Measurements from ENCODE around the gene DDX41. TPM values are rescaled to one million over a fixed set of nuclear protein-coding genes. Genes with fewer than 3 reads are reported as not detected.
"Not testable (repeated sequence)": the region's sequence is repeated elsewhere in the genome, so short reads cannot be mapped to it uniquely, and the experiment has no call there.

Gene DDX41
- polyA plus RNA-seq, 3 donors, result 84.2 to 112 (median 107) TPM

DNA sequence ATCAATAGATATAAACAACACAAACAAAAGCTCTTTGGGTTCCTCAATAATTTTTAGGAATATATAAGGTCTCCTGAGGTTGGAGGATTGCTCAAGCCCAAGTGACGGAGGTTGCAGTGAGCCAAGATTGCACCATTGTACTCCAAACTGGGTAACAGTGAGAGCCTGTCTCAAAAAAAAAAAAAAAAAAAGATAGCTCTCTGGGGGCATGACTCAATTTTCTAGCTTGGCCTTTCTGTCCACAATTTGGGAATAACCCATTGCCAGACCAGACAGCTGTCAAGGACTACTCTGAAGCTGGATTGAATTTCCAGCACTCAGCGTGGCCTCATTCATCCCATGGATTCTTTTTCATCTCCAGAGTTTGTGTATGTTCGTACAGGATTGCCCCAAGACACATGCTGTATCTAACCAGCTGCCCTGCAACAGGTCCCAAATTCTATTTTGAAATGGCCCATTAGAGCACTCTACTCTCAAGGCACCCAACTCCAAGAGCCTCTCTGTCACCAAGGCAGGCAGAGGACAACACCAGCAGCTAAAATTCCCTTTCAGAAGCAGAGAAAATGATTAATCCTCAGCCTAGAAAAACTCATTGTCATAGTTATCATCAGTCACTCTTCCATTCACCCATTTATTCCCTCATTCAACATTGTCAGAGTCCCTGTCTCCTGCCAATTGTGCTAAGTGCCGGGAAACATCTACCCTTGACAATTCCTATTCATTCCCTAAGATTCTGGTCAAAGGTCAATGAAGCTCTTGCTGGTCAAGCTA, 28.9 kb upstream of the DDX41 start:
- no peak for DNase-seq (ENCODE audit: extremely low read depth in 1 of 11, low read depth in 9 of 11, low spot score in 4 of 11)

DNA sequence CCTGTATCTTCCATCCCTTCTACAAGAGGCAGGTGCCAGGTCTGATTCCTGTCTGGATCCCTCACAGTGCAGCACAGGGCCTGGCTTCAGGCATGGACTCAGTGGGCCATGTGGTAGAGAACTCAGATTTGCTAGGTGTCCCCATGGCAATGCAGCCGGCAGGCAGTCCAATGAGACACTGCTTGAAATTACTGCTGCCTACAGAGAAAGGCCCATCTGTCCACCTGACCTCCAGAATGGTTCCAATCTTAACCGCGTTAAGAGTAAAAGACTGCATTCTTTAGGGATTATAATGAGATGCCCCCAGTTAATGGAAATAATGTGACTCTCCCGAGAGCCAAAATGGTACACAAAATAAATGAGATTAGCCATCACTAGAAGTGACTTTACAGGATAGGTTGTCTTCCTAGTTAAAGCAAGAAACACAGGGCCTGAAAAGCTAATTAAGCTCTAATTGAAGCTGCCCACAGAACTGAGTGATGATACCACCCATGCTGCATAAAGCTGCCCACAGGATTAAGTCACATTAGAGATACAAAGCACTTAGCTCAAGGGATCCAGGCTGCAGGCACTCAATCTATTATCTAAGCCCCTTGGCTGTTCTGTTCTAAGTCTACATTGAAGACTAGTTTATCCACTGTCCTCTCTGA, 26.2 kb upstream of the DDX41 start:
- no peak for DNase-seq (ENCODE audit: extremely low read depth in 1 of 11, low read depth in 9 of 11, low spot score in 4 of 11)

DNA sequence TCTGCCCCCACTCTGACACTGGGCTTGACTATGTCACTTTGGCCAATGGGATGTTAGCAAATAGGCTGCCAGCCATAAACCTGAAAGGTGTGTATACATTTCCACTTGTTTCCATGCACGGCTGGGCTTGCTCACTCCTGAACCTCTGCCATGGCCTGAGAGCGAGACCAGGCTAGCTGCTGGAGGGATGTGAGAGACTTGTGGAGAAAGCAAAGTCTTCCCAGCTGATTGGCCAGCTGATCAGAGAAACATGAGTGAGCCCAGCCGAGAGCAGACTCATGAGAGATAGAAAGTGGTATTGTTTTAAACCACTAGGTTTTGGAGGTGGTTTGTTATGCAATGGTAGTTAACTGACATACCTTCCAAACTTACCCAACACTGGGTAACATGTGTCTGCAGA, 23.7 kb upstream of the DDX41 start:
- no peak for DNase-seq (ENCODE audit: extremely low read depth in 1 of 11, low read depth in 9 of 11, low spot score in 4 of 11)

DNA sequence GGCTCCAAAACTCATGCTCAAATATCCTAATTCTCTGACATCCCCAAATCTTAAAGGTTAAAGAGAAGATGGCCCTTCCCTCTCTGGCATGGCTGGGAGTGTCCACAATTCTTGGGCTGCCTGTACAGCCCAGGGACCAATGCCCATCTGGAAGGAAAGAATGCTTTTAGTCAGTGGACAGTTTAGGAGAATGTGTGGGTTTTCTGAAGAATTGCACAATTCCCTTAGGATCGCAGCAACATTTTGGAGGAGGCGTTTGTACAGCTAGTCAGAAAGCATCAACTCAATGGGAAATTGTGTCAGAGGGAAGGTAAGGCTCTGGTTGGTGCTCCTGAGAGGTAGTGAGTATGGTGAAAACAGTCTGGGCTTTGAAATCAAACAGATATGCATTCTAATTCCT, 22.6 kb upstream of the DDX41 start:
- DNase-seq (ENCODE audit: extremely low read depth in 1 of 11, low read depth in 9 of 11, low spot score in 4 of 11), result no peak

DNA sequence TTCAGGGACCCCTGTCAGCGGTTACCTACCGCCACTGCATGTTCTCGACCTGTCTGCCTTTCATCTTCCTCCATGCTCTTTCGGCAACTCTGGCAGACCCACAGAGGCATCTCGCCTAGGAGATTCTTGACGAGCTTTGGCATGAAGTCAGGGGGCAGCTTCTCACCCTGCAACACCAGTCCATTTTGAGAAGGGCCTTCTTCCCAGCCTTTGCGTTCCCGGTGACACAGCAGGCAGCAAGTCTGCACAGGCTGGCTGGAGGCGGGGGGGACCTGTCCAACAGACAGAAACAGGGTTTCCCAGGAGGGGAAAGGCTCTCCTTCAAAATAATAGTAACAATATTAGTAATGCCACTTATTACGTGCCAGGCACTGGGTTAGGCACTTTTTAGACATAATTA, 22.1 kb upstream of the DDX41 start:
- no peak for DNase-seq (ENCODE audit: extremely low read depth in 1 of 11, low read depth in 9 of 11, low spot score in 4 of 11)

DNA sequence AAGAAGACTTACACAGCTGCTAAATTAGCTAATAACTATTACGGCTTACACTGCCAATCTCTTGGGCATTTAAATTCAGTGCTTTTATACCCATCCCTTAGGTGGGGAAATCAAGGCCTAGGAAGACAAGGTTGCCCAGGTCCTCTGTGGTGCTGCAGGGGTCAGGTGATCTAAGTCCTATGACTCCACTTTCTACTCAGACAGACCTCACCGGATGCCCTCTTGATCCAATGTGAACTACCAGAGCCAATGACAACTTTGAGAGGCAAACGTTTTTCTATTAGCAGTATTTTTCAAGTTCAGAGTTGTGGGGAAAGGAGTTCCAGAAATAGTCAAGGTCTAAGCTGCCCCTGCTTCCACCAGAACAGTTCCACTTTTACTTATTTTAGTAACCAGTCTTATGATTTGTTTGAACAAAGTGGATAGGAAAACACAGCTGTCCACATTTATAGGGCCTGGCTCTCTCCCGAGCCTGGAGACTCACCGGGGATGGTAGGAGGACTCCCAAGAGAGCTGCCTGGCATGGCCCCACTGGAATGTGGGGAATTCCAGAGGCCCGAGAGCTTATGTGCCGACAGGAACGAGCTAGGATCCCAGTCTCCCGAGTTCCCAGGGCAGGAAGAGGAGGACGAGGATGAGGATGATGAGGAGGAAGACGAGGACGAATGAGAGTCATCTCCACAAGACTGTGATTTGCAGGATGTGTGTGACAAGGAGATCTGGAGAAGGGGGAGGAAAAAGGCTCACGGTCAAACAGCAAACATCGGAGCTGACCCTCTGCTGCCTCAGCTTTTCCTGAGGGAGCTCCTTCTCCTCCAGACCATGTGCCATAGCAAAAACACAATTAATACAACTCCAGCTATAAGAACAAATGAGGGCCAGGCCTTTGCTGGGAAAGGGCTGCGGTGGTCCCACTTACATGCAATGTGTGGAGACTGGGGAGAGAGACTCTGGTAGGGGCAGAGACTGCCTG, 20.9 kb upstream of the DDX41 start:
- no peak for DNase-seq (ENCODE audit: extremely low read depth in 1 of 11, low read depth in 9 of 11, low spot score in 4 of 11)

DNA sequence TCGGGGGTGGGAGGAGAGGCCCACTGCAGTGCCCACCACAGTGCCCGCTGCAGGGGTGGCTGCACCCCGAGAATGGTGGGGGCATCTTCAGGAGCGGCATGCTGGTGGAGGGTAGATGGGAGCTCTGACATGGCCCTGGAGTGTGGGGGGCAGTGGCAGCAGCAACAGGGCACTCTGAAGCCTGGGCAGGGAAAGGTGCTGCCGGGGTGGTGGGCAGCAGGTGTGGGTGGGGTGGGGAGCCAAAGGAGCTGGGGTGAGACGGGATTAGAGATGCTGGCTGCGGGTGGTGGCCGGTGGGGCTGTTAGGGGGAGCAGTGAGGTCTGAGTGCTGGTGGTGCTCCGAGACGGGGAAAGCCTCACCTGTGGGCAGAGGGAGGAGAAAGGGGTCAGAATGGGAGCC, 19.6 kb upstream of the DDX41 start:
- DNase-seq (ENCODE audit: extremely low read depth in 1 of 11, low read depth in 9 of 11, low spot score in 4 of 11), result no peak

DNA sequence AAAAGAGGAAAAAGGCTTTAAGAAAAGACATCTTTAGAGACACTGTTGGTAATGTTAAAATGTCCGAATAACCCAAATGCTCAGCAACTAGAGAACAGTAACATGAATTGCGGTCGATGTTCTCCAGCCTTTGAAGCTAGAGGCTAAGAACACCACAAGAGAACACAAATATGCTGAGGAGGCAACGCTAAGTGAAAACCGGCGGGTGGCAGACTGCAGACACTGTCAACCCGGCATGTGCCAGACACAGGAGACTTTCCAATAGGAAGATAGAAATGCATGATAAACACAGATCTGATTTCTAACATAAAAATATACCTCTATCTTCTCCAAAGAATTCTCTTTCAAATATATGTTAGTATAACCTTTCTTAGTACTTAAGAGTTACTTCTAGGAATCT, 18.4 kb upstream of the DDX41 start:
- DNase-seq (ENCODE audit: extremely low read depth in 1 of 11, low read depth in 9 of 11, low spot score in 4 of 11), result no peak

DNA sequence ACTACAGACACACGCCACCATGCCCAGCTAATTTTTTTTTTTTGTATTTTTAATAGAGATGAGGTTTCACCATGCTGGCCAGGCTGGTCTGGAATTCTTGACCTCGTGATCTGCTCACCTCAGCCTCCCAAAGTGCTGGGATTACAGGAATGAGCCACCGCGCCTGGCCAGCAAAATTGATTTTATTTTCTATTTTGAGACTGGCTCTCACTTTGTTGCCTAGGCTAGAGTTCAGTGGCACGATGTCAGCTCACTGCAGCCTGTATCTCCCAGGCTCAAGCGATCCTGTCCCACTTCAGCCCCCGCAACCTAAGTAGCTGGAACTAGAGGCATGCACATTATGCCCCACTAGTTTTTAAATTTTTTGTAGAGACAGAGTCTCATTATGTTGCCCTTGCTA, 17.7 kb upstream of the DDX41 start:
- DNase-seq (ENCODE audit: extremely low read depth in 1 of 11, low read depth in 9 of 11, low spot score in 4 of 11), result not testable (repeated sequence)

DNA sequence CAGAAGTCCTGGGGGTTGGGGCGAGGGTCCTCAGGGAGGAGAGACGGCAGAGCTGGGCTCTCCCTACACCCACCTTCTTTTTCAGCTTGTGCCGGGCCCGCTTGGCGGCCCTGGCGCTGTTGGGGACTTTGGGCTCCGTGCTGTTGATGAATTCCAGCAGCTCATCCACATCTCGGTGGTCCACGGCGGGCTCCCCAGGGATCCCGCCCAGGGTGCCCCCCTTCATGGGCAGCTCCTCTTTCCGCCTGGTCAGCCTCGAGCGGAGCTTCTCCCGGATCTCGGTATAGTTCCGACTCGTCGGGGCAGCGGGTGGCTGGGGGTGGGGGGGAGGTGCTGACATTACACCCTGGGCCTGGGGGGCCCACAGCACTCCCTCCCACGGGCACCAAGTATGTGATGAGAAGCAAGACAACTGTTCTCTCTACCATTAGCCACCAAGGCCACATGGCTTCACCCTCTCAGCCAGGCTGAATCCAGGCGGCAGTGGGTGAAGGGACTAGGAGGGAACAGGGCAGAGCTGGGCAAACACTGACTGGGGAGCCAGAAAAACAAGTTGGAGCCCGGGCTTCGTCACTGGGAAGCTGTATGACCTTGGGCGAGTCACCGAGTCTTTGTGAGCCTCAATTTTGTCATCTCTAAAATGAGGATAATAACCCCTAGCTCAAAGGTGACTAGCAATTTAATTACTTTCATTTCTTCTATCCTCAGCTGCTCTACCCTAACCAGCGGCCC, 14.6 kb upstream of the DDX41 start:
- no peak for DNase-seq (ENCODE audit: extremely low read depth in 1 of 11, low read depth in 9 of 11, low spot score in 4 of 11)

DNA sequence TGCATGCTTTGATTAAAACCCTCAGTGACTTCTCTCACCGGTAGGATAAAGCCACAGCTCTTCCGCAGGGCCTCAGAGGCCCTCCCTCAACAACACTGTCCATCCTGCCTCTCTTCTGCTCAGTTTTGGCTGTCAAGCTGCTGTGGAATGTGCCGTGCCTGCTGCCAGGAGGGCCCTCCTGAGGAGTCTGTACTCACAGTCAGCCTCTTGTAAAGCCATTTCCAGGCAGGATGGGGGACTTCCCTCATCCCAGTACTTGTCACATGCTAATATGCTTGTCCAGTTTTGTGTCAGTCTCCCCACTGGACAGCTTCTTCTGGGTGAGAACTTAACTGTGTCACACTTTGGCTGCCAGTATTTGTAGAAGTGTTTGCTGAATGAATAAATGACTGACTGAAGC, 13.9 kb upstream of the DDX41 start:
- no peak for DNase-seq (ENCODE audit: extremely low read depth in 1 of 11, low read depth in 9 of 11, low spot score in 4 of 11)

DNA sequence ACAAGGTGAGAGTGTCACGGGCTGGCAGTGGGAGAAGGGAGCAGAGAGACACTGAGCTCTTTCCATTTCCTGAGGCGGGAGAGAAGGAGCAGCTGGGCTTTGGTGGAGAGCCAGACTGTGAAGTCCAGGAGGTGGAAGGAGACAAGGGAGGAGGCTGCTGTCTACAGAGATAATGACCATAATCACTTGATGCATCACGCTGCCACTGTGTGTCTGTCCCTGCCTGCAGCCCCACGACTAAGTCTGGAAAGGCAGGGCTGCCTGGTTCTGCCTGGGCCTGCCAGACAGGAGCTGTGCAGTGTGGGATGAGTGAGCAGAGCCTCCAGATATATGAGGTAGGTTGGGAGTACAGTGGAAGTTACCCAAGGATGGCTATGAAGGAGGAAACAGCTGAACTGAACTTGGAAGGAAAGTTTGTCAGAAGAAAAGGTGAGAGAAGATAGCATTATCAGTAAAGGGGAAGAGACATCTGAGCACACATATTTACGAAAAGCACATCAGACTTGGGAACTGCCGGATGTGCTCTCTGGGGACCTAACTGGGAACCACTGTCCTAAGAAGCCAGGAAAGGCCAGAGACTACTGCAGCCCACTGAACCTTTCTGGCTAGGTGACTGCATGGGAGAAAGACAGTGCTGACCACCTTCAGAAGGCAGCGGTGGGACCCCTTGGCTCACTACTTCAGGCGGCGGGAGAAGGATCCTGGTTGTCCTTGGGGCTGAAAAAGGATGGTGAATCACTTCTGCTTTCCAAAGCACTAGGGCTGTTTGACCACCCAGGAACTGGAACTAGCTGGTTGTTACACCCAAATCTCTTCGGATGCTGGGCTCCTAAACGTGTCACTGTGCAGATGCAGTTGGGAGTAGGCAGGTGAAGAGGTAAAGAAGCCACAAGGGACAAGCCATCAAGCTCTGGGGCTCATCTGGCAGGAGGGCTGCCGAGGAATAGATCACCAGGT, 12.8 kb upstream of the DDX41 start:
- DNase-seq (ENCODE audit: extremely low read depth in 1 of 11, low read depth in 9 of 11, low spot score in 4 of 11), result no peak

DNA sequence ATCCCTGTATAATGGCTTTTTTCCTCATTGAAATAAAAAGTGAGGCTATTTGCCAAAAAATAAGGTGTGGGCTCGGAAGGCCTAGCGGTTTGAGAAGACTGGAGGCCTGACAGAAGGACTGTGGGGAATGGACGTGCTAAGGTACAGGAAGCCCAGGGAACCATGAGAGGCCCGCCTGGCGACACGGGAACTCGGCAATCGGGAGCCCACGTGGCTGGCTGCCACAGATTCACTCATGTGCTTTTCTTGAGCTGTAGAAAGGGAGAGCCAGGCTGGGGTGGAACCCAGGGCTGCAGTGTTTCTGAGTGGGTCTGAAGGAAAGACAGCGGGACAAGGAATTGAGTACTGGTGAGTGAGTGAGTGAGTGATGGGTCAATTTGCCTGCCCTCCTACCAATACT, 11.9 kb upstream of the DDX41 start:
- no peak for DNase-seq (ENCODE audit: extremely low read depth in 1 of 11, low read depth in 9 of 11, low spot score in 4 of 11)

DNA sequence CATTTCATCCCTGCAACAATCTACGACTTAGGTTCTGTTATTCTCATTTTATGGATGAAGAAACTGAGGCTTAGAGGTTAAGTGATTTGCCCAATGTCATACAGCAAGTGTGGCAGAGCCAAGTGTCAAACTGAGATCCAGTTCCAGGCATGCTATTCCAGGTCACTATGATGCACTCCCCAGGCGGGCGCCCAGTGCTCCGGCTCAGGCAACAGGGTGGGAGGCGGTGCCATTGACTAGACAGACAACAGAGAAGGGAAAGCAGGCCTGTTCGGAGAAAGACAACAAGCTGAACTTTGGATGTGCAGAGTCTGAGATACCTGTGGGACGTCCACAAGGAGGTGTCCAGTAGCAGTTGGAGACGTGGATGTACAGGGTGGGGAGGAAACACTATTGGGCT, 10.8 kb upstream of the DDX41 start:
- DNase-seq (ENCODE audit: extremely low read depth in 1 of 11, low read depth in 9 of 11, low spot score in 4 of 11), result no peak

DNA sequence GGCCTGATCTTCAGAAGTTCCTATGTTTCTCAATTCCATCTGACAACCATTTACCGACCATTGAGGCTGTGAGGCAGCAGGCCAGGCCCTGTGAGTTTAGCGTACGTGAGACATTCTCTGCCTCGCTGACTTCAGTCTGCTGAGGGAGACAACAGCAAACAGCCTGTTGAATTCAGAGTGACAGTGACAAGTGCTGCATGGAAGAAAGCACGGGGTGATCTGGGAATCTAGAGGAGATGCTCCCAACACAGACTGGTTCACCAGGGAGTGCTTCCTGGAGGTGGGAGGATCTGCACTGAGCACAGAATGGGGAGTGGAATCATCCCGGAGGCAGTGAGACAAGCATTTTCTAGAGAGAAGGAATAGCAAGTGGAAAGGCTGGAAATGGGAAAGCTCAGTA, 10.0 kb upstream of the DDX41 start:
- no peak for DNase-seq (ENCODE audit: extremely low read depth in 1 of 11, low read depth in 9 of 11, low spot score in 4 of 11)

DNA sequence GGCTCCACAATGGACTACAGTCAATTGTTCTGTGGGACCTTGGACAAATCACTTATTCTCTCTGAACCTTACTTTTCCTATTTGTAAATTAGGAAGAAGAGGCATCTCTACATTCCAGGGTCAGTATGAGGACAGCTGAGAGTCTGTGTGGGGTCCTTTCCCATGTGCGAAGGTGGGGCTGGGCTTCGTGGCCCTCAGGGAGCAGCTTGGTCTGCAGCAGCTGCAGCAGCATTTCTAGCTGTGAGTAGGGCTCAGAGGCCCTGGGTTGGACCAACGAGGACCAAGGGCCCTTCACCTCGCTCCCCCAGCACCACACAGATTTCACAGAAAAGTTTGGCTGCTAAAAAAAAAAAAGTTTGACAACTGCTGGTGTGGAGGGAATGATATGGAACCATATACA, 9.4 kb upstream of the DDX41 start:
- DNase-seq (ENCODE audit: extremely low read depth in 1 of 11, low read depth in 9 of 11, low spot score in 4 of 11), result no peak

DNA sequence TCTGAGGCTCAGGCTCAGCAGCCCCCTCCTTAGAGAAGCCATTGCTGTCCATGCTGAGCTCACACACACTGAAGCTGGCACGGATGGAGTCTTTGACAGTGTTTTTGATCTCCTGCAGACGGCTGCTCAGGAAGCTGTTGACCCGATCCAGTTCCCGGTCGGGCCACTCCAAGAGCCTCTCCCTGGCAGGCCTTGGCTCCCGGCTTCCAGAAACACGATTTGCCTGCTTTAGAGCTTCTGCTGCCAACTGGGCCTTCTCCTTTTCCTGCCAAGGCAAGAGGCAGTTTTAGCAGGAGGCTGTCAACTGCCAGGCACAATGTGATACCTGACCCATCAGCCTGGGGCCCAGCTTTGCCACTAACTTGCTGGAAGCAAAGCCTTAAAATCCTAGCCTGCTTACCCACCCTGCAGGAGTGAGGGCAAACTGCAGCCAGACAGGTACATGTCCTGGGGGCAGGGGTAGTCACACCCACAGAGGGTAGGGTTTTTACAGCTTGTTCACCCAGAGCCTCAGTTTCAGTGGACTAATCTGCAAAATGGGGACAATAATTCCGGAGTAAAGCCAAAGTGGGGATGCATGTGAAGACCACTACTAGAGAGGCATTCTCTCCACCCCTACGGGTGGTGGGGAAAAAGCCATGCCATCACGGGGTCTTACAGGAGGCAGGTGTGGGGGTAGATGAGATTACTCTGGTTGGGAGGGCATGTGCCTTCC, 8.3 kb upstream of the DDX41 start:
- no peak for DNase-seq (ENCODE audit: extremely low read depth in 1 of 11, low read depth in 9 of 11, low spot score in 4 of 11)

DNA sequence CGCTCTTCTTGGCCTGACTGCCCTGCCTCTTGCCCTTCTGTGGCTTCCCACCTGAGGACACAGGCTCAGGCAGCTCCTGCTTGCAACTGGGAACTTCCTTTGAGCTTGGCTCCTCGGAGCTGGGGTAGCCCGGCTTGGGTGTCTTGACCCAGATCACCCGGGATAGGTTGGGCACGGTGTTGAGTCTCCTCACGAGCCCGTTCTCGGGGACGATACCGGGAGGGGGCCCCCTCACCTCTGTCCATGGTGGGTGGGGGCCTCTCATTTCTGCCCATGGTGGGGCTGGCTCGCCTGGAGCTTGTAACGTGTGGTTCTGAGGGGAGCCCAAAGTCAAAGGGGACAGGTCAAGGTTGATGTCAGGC, 7.8 kb upstream of the DDX41 start:
- no peak for DNase-seq (ENCODE audit: extremely low read depth in 1 of 11, low read depth in 9 of 11, low spot score in 4 of 11)
